ENCODE results near the gene FAM111A. TPM values are rescaled to one million over a fixed set of nuclear protein-coding genes. Genes with fewer than 3 reads are reported as not detected.

Gene FAM111A
- total RNA-seq, 1 experiment from 2014 or later = 20.1 TPM

DNA sequence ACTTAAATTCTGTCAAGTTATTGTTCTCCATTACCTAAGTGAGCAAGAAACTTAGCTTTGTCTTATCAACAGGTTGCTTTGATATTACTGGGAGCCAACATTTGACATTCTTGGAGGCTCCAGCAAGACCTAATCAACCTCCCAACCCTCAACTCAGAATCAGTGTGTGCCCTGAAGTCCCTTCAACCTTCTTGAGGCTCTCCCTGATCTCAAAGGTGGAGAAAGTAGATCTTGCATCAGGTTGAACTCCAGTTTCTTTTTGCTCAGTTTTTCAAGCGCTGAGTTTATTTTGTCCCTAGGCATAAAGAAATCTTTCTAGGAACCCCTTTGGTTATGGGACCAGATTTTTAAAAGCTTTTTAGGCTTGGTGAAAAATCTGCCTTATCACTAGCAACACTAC lies 1.4 kb downstream of the FAM111A start:
- H4K20me1 ChIP-seq (ENCODE audit: control insufficient read depth, insufficient read depth, insufficient read length) = no peaks in the 10 kb centered on the region
- H3K4me1 Mint-ChIP-seq = peaks cover 25 to 40% of the 10 kb centered on the region in 2 experiments

More for the DNA sequence above, 1.4 kb downstream of the FAM111A start:
- no peak overlapping the region for H3K14ac ChIP-seq (ENCODE audit: insufficient read depth, low read length)
- H3K9me3 ChIP-seq (ENCODE audit: control insufficient read depth, low read depth, low read length) = no peaks in the 10 kb centered on the region
- no peak overlapping the region for H4K8ac ChIP-seq (replicated peaks; ENCODE audit: insufficient read length, low read depth, low read length)
- Mint-ChIP-seq H3K9me3 (peaks cover 5 to 12% of the 10 kb centered on the region in 2 experiments; a peak in 3 of 5 replicates), H3K4me3 (peak overlapping the region; percentile 91 to 92; a peak in 4 of 5 replicates), H3K36me3 (ENCODE audit: insufficient read depth in 1 of 3, low read depth in 3 of 3) (peaks cover 3 to 20% (median 5%) of the 10 kb centered on the region in 3 experiments; a peak in 5 of 7 replicates), H3K27ac (no peak overlapping the region), H3K27me3 (ENCODE audit: low read depth) (peaks cover 27% of the 10 kb centered on the region)
- no peak overlapping the region for H2BK120ac ChIP-seq (ENCODE audit: low read depth, low read length, poor library complexity, severe bottlenecking)
- H3K23ac ChIP-seq (ENCODE audit: insufficient read length, low read depth, low read length) = no peak overlapping the region
- no peak overlapping the region for H3K27ac ChIP-seq (ENCODE audit: insufficient read length, low read depth, low read length)
- H3K9ac ChIP-seq (ENCODE audit: extremely low read depth, insufficient read length, low read length) = no peak overlapping the region
- TF ChIP-seq, protein P1, sequence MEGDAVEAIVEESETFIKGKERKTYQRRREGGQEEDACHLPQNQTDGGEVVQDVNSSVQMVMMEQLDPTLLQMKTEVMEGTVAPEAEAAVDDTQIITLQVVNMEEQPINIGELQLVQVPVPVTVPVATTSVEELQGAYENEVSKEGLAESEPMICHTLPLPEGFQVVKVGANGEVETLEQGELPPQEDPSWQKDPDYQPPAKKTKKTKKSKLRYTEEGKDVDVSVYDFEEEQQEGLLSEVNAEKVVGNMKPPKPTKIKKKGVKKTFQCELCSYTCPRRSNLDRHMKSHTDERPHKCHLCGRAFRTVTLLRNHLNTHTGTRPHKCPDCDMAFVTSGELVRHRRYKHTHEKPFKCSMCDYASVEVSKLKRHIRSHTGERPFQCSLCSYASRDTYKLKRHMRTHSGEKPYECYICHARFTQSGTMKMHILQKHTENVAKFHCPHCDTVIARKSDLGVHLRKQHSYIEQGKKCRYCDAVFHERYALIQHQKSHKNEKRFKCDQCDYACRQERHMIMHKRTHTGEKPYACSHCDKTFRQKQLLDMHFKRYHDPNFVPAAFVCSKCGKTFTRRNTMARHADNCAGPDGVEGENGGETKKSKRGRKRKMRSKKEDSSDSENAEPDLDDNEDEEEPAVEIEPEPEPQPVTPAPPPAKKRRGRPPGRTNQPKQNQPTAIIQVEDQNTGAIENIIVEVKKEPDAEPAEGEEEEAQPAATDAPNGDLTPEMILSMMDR (conservative IDR thresholded peaks at IDR 0.05) = no peak
- H2BK15ac ChIP-seq (ENCODE audit: low read depth, low read length) = no peak overlapping the region
- H2AFZ ChIP-seq (ENCODE audit: low read length) = no peak overlapping the region
- H3K27me3 ChIP-seq (ENCODE audit: insufficient read depth, low read length) = no peaks in the 10 kb centered on the region
- no peak overlapping the region for H2AK5ac ChIP-seq (ENCODE audit: insufficient read length, low read length)
- no peak overlapping the region for H3T11ph ChIP-seq (ENCODE audit: low read length)
- no peak overlapping the region for H2BK20ac ChIP-seq (ENCODE audit: low read depth, low read length, poor library complexity, severe bottlenecking)
- peaks cover 6% of the 10 kb centered on the region for H3K23me2 ChIP-seq (ENCODE audit: insufficient read length, low read depth, low read length, poor library complexity, severe bottlenecking)
- no peak for DNase-seq
- no peaks in the 10 kb centered on the region; the same call in 1 of the 2 replicates for H3K4me1 ChIP-seq (ENCODE audit: insufficient read depth, low read length)
- H3K56ac ChIP-seq (ENCODE audit: insufficient read length, low read depth, low read length) = no peak overlapping the region
- no peaks in the 10 kb centered on the region for H3K79me2 ChIP-seq (ENCODE audit: insufficient read depth, low read length)
- no peak overlapping the region for H3K18ac ChIP-seq (ENCODE audit: insufficient read length, low read depth, low read length)
- no CpG with 5 or more reads among the region's 1 CpG for WGBS (ENCODE audit: extremely low coverage, insufficient read length, low lambda C conversion rate)
- H3K79me1 ChIP-seq (ENCODE audit: insufficient read depth, low read depth, low read length, poor library complexity, severe bottlenecking) = no peaks in the 10 kb centered on the region
- no peak overlapping the region for H2BK12ac ChIP-seq (ENCODE audit: insufficient read length, low read depth, low read length)
- H3K4me2 ChIP-seq (ENCODE audit: insufficient read depth, insufficient read length, low read length) = peak overlapping the region; percentile 74
- H3K4ac ChIP-seq (ENCODE audit: low read depth, low read length) = no peak overlapping the region
- H4K91ac ChIP-seq (ENCODE audit: insufficient read length, low read depth, low read length) = no peak overlapping the region
- no peak overlapping the region for H2BK5ac ChIP-seq (ENCODE audit: insufficient read length, low read length)
- no peak overlapping the region for H4K5ac ChIP-seq (ENCODE audit: insufficient read length, low read depth, low read length)
